Endothelial cell of umbilical vein (primary cell): ENCODE measurements around the gene LHX3. TPM values are rescaled to one million over a fixed set of nuclear protein-coding genes. Genes with fewer than 3 reads are reported as not detected.

Experiments used
- BruUV-seq: library from RNA; stranded (reverse); fragments of 400-500 nt; replicated peaks from 2 replicates; lab custom pipeline; 2021; lab: Mats Ljungman, UMichigan
- CTCF ChIA-PET: fragments of 300-600, 350-600 bp; sonication (Branson Sonifier 250); formaldehyde crosslinking; loops from one replicate; lab custom pipeline; 2021; ENCODE audit warnings: antibody characterized with exemption, inconsistent platforms; lab: Charles Lee
- POLR2A ChIA-PET: fragments of 300-600, 350-600 bp; sonication (Branson Sonifier 250); formaldehyde crosslinking; loops from one replicate; lab custom pipeline; 2021; ENCODE audit warnings: antibody characterized with exemption, inconsistent platforms; lab: Charles Lee
- DNase-seq: peaks from one replicate; pipeline ENCODE4 v3.0.0-alpha.2; 2011; ENCODE audit warnings: low read depth, low spot score
- FAIRE-seq: peaks from 2 replicates; lab custom pipeline; 2011; peaks lifted over from hg19 to GRCh38; lab: Jason Lieb, UNC
- H2AFZ ChIP-seq: 2 replicates; pipeline ENCODE4 v1.6.0; 2012; ENCODE audit warnings: low read depth, low read length, control low read depth, inconsistent platforms
- H3K27ac ChIP-seq: 2 replicates; pipeline ENCODE4 v1.5.1; 2011; ENCODE audit warnings: low read depth, mild to moderate bottlenecking, control low read depth, low read length, moderate library complexity; ENCODE audit not compliant: insufficient read depth
- H3K27me3 ChIP-seq, 2 experiments: 2 replicates each; pipeline versions ENCODE4 v1.6.0 to v1.6.1; 2011; ENCODE audit warnings: low read length in 2 of 2, mixed read lengths in 1 of 2; ENCODE audit not compliant: control insufficient read depth in 2 of 2, insufficient read depth in 2 of 2
- H3K36me3 ChIP-seq, 2 experiments: 2 replicates in 1 of 2; 3 replicates in 1 of 2; pipeline ENCODE4 v1.5.1; 2011; ENCODE audit warnings: low read length in 2 of 2, mild to moderate bottlenecking in 1 of 2, moderate library complexity in 1 of 2; ENCODE audit not compliant: control insufficient read depth in 2 of 2, insufficient read depth in 2 of 2; ENCODE audit errors: extremely low read depth in 1 of 2
- H3K4me1 ChIP-seq: 3 replicates; pipeline ENCODE4 v1.5.1; 2011; ENCODE audit warnings: mild to moderate bottlenecking, low read length; ENCODE audit not compliant: control insufficient read depth, insufficient read depth; ENCODE audit errors: extremely low read depth
- H3K4me2 ChIP-seq: 2 replicates; pipeline ENCODE4 v1.6.1; 2011; ENCODE audit warnings: low read length, control low read depth, mixed read lengths; ENCODE audit not compliant: insufficient read depth
- H3K4me3 ChIP-seq, 3 experiments: fragments of 200-600 bp in 1 of 3; sonication (generic), shearing (Covaris generic) in 1 of 3; replicated peaks in 1 of 3; 2 replicates each; pipeline ENCODE4 v1.5.1; 2011 to 2016; ENCODE audit warnings: control low read depth in 3 of 3, low read length in 3 of 3, mild to moderate bottlenecking in 2 of 3, inconsistent platforms in 1 of 3, low read depth in 1 of 3, moderate library complexity in 1 of 3; ENCODE audit not compliant: insufficient read depth in 1 of 3
- H3K79me2 ChIP-seq: 2 replicates; pipeline ENCODE4 v1.6.0; 2012; ENCODE audit warnings: low read length, inconsistent platforms; ENCODE audit not compliant: control insufficient read depth, insufficient read depth
- H3K9ac ChIP-seq: replicated peaks from 2 replicates; pipeline ENCODE3; 2011; ENCODE audit warnings: low read length, control low read depth; ENCODE audit not compliant: insufficient read depth; ENCODE audit errors: extremely low read depth
- H3K9me1 ChIP-seq: replicated peaks from 3 replicates; pipeline ENCODE4 v1.6.0; 2011; ENCODE audit warnings: mild to moderate bottlenecking, low read length; ENCODE audit not compliant: control insufficient read depth, insufficient read depth; ENCODE audit errors: extremely low read depth
- H3K9me3 ChIP-seq: replicated peaks from 2 replicates; pipeline ENCODE4 v1.5.1; 2012; ENCODE audit warnings: low read length, inconsistent platforms; ENCODE audit not compliant: control insufficient read depth, insufficient read depth
- H4K20me1 ChIP-seq: replicated peaks from 2 replicates; pipeline ENCODE3; 2011; ENCODE audit warnings: mild to moderate bottlenecking, low read length; ENCODE audit not compliant: control insufficient read depth, insufficient read depth; ENCODE audit errors: extremely low read depth
- EZH2 ChIP-seq: IDR thresholded peaks from 2 replicates; pipeline ENCODE4 v1.6.1; 2012; ENCODE audit warnings: borderline replicate concordance, low read depth, mild to moderate bottlenecking, moderate library complexity, low read length, inconsistent platforms; ENCODE audit not compliant: severe bottlenecking
- FOS ChIP-seq: IDR thresholded peaks from 2 replicates; pipeline ENCODE4 v1.6.1; 2011; ENCODE audit warnings: mild to moderate bottlenecking, low read length, moderate library complexity, borderline replicate concordance; ENCODE audit not compliant: insufficient read depth
- GATA2 ChIP-seq: IDR thresholded peaks from 2 replicates; pipeline ENCODE4 v1.7.0; 2011; ENCODE audit warnings: low read depth, mild to moderate bottlenecking, moderate library complexity, mixed read lengths, low read length; ENCODE audit not compliant: insufficient read length, insufficient read depth
- JUN ChIP-seq: IDR thresholded peaks from 2 replicates; pipeline ENCODE4 v1.6.1; 2011; ENCODE audit warnings: borderline replicate concordance, low read depth; ENCODE audit not compliant: insufficient read length, insufficient read depth
- MYC ChIP-seq: IDR thresholded peaks from one replicate; pipeline ENCODE4 v1.6.1; 2011; ENCODE audit warnings: mild to moderate bottlenecking, low read depth, low read length
- POLR2A ChIP-seq: IDR thresholded peaks from 2 replicates; pipeline ENCODE4 v1.6.1; 2012; ENCODE audit warnings: low read depth, mild to moderate bottlenecking, control low read depth, low read length
- POLR2AphosphoS5 ChIP-seq: IDR thresholded peaks from 2 replicates; pipeline ENCODE4 v1.6.1; 2012; ENCODE audit warnings: low read depth, mild to moderate bottlenecking, control low read depth, low read length, moderate library complexity; ENCODE audit not compliant: insufficient read depth
- dilution Hi-C: fragments of 300-500 bp; cut with MboI; formaldehyde crosslinking; loops from one replicate; pipeline ENCODE4 v1.15.0; 2019; ENCODE audit warnings: low sequenced_read_pairs; ENCODE audit not compliant: extremely low pct_ligation_motif_present
- intact Hi-C: fragments of 100-400 bp; cut with micrococcal nuclease; formaldehyde crosslinking; loops from one replicate; pipeline ENCODE4 v1.10.0; 2022
- polyA plus RNA-seq, 4 experiments: library from polyadenylated mRNA; depleted of rRNA in 3 of 4; stranded (reverse) in 3 of 4; unstranded in 1 of 4; fragments of >200 nt; gene quantifications; 2 replicates each; pipeline versions ENCODE4 v1.2.1 to v1.2.3, GENCODE V29; 2011 to 2012; ENCODE audit warnings: missing spikeins in 1 of 4
- total RNA-seq: library from RNA; stranded (reverse); gene quantifications from 2 replicates; pipeline ENCODE4 v1.2.3, GENCODE V29; 2021
- TF ChIP-seq, protein P1 (sequence below): IDR thresholded peaks from 2 replicates; pipeline ENCODE4 v1.6.1; 2011; ENCODE audit not compliant: insufficient read depth, insufficient read length
- TF ChIP-seq, protein P2 (sequence below), 2 donors: IDR thresholded peaks; 1 replicate in 1 of 2; 2 replicates in 1 of 2; pipeline ENCODE4 v1.5.1; 2011; ENCODE audit warnings: low read length in 2 of 2, mild to moderate bottlenecking in 2 of 2, moderate library complexity in 2 of 2, control low read depth in 1 of 2, inconsistent platforms in 1 of 2, low read depth in 1 of 2; ENCODE audit not compliant: insufficient read depth in 1 of 2; ENCODE audit errors: extremely low read depth in 1 of 2

The LHX3 gene
- total and polyA plus RNA-seq, 2 donors (not counting 3 experiments of a cell fraction or from before 2014, with no cell fraction given): not detected

DNA sequence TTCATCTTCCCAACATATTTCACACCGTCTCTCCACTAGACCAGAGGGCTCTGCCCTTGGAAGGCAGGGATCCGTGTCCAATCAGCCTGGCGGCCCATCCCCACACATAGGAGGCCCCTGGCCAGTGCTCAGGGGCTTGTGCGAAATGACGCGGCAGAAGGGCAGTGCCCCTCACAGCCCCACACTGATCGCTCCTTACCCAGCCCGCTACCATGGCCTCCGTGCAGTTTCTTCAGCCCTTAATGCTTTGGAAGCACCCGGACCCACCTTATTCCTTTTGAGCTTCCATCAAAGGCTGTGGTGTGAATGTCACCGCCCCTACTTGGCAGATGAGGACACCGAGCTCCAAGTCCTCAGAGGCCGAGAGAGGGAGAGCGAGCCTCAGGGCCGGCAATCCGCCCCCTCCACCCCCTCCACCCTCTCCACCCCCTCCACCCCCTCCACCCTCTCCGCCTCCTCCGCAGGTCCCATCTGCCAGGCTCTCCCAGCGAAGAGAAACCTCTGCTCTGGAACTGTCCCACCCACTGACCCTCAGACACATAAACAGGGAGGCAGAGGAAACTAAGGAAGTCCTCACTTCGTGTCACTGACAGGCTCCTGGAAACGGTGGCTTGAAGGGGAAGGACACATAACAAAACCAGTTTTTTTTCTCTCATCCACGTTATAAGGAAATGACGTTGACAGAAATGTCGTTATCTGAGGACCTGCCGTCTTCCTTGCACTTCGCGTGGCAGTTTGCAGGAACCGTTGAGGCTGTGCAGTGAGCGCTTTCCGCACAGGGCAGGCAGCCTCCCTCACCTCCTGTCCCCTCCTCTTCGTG is 26.8 kb upstream of the LHX3 start:
- FAIRE-seq (no peak), DNase-seq (no peak)
- Histone ChIP-seq H3K36me3 (peaks cover 0 to 7% of the 10 kb centered on the region in 2 experiments), H4K20me1 (no peaks in the 10 kb centered on the region), H3K4me1 (peaks cover 7% of the 10 kb centered on the region), H3K4me2 (no peak overlapping the region), H2AFZ (no peak overlapping the region), H3K9me1 (no peaks in the 10 kb centered on the region), H3K27ac (no peak overlapping the region), H3K9me3 (no peaks in the 10 kb centered on the region), H3K79me2 (no peaks in the 10 kb centered on the region), H3K27me3 (no peaks in the 10 kb centered on the region), H3K9ac (no peak overlapping the region), H3K4me3 (no peak overlapping the region)
- POLR2A ChIA-PET: no interaction called here
- no TSS peak for BruUV-seq
- TF ChIP-seq EZH2 (no peak), MYC (no peak), POLR2AphosphoS5 (no peak), FOS (no peak), GATA2 (no peak), POLR2A (no peak), JUN (no peak)
- TF ChIP-seq, protein P1, sequence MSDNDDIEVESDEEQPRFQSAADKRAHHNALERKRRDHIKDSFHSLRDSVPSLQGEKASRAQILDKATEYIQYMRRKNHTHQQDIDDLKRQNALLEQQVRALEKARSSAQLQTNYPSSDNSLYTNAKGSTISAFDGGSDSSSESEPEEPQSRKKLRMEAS: no peak
- TF ChIP-seq, protein P2, sequence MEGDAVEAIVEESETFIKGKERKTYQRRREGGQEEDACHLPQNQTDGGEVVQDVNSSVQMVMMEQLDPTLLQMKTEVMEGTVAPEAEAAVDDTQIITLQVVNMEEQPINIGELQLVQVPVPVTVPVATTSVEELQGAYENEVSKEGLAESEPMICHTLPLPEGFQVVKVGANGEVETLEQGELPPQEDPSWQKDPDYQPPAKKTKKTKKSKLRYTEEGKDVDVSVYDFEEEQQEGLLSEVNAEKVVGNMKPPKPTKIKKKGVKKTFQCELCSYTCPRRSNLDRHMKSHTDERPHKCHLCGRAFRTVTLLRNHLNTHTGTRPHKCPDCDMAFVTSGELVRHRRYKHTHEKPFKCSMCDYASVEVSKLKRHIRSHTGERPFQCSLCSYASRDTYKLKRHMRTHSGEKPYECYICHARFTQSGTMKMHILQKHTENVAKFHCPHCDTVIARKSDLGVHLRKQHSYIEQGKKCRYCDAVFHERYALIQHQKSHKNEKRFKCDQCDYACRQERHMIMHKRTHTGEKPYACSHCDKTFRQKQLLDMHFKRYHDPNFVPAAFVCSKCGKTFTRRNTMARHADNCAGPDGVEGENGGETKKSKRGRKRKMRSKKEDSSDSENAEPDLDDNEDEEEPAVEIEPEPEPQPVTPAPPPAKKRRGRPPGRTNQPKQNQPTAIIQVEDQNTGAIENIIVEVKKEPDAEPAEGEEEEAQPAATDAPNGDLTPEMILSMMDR (IDR thresholded peaks at IDR 0.05; ENCODE audit: extremely low read depth in 1 of 2, insufficient read depth in 1 of 2, low read depth in 1 of 2, low read length in 2 of 2): no peak
- intact Hi-C loops: no loop called here
- CTCF ChIA-PET: no interaction called here
- dilution Hi-C loops: no loop called here
